Fibroblast of skin of scalp (primary cell): Measurements from ENCODE around the gene LARP1.
A peak's percentile ranks its signal among the peaks of the same experiment; 100 is the strongest.

Experiments used
- DNase-seq: peaks from one replicate; pipeline ENCODE4 v3.0.0-alpha.2; 2013

The LARP1 gene

DNA sequence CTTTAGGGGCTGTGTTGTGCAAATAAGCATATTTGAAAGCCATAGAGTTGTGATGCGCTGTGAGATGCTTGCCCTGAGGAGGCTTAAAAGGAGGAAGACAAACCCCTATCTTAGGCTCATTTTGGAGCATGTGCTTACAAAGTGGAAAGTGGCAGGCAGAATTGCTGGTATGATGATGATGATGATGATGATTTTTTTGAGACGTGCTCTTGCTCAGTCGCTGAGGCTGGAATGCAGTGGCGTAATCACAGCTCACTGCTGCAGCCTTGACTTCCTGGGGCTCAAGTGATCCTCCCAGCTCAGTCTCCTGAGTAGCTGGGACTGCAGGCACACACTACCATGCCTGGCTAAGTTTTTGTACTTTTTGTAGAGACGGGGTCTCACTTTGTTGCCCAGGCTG lies 104.9 kb downstream of the LARP1 start:
- DNase-seq = peak; percentile 73

DNA sequence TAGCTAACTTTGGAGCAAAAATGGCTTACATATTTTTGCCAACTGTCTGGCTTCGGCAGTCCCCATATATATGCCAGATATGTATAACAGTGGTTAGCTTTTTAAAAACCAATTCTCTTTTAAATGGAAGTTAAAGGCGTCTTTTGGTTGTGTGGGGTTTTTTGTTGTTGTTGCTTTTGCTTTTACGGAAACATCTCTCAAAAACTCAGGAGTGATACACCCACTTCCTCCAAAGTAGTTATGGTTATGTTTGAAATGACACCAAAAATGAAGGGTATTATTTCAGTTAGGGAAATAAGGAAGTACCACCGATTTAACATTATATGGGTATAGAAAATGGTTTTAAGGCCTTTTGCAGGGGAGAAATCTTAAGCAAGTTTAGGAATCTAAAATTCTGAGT lies 105.6 kb downstream of the LARP1 start:
- DNase-seq = no peak

GRCh38 chr5:154861946-154862345 lies 106.8 kb downstream of the LARP1 start:
- DNase-seq = no peak

DNA sequence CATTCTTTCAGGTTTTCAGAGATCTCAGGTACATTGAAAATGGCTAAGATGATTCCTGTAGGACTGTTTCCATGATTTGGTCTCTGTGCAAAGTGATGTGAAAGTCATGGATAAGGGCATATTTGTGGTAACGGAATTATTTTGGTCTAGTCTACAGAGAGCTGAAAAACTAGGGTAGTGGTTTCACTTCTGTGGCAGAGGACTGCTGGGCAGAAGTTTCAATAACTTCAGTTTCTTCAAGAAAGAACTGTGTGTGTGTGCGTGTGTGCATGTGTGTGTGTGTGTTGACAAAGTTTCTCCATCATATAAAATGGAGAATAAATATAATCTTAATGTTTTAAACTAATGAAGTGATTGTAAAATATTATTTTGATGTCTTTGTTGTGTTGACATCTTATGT lies 107.6 kb downstream of the LARP1 start:
- DNase-seq = peak; percentile 19

GRCh38 chr5:154863291-154864080 lies 108.3 kb downstream of the LARP1 start:
- peak; percentile 6 for DNase-seq

- no peak for DNase-seq
These were observed 110.4 kb downstream of the LARP1 start for GRCh38 chr5:154865466-154866184.

GRCh38 chr5:154866841-154867240 lies 111.7 kb downstream of the LARP1 start:
- DNase-seq = no peak
